ENCODE data around the gene BAZ2B. TPM values are rescaled to one million over a fixed set of nuclear protein-coding genes. Genes with fewer than 3 reads are reported as not detected.

The BAZ2B gene
- total RNA-seq, 1 experiment from 2014 or later: 54.9 TPM

GRCh38 chr2:159292157-159292556 lies 324.2 kb downstream of the BAZ2B start:
- Histone ChIP-seq H4K8ac (replicated peaks; ENCODE audit: insufficient read length, low read depth, low read length) (no peak overlapping the region), H2BK15ac (ENCODE audit: low read depth, low read length) (no peak overlapping the region), H4K20me1 (ENCODE audit: control insufficient read depth, insufficient read depth, insufficient read length) (no peaks in the 10 kb centered on the region), H2BK20ac (ENCODE audit: low read depth, low read length, poor library complexity, severe bottlenecking) (no peak overlapping the region), H3K9ac (ENCODE audit: extremely low read depth, insufficient read length, low read length) (no peak overlapping the region), H3K79me1 (ENCODE audit: insufficient read depth, low read depth, low read length, poor library complexity, severe bottlenecking) (no peaks in the 10 kb centered on the region), H3K18ac (ENCODE audit: insufficient read length, low read depth, low read length) (no peak overlapping the region), H3K9me3 (ENCODE audit: control insufficient read depth, low read depth, low read length) (no peaks in the 10 kb centered on the region), H3K27me3 (ENCODE audit: insufficient read depth, low read length) (no peaks in the 10 kb centered on the region), H3K14ac (ENCODE audit: insufficient read depth, low read length) (no peak overlapping the region), H2BK12ac (ENCODE audit: insufficient read length, low read depth, low read length) (no peak overlapping the region), H3K4ac (ENCODE audit: low read depth, low read length) (no peak overlapping the region), H2BK5ac (ENCODE audit: insufficient read length, low read length) (no peak overlapping the region), H2AK5ac (ENCODE audit: insufficient read length, low read length) (no peak overlapping the region), H3K79me2 (ENCODE audit: insufficient read depth, low read length) (no peaks in the 10 kb centered on the region), H3K4me2 (ENCODE audit: insufficient read depth, insufficient read length, low read length) (no peak overlapping the region), H3K27ac (ENCODE audit: insufficient read length, low read depth, low read length) (no peak overlapping the region), H3K4me1 (ENCODE audit: insufficient read depth, low read length) (no peaks in the 10 kb centered on the region), H2AFZ (ENCODE audit: low read length) (no peak overlapping the region), H3K23me2 (ENCODE audit: insufficient read length, low read depth, low read length, poor library complexity, severe bottlenecking) (no peaks in the 10 kb centered on the region), H3T11ph (ENCODE audit: low read length) (no peak overlapping the region), H4K5ac (ENCODE audit: insufficient read length, low read depth, low read length) (no peak overlapping the region), H4K91ac (ENCODE audit: insufficient read length, low read depth, low read length) (no peak overlapping the region), H3K56ac (ENCODE audit: insufficient read length, low read depth, low read length) (no peak overlapping the region), H3K23ac (ENCODE audit: insufficient read length, low read depth, low read length) (no peak overlapping the region), H2BK120ac (ENCODE audit: low read depth, low read length, poor library complexity, severe bottlenecking) (no peak overlapping the region)
- TF ChIP-seq CTCF (conservative IDR thresholded peaks at IDR 0.05): no peak
- WGBS (ENCODE audit: extremely low coverage, insufficient read length, low lambda C conversion rate): no CpG with 5 or more reads among the region's 6 CpGs
- Mint-ChIP-seq H3K4me3 (no peak overlapping the region), H3K36me3 (ENCODE audit: insufficient read depth in 1 of 3, low read depth in 3 of 3) (no peaks in the 10 kb centered on the region), H3K27me3 (ENCODE audit: low read depth) (no peaks in the 10 kb centered on the region), H3K4me1 (peaks cover 7 to 11% of the 10 kb centered on the region in 2 experiments), H3K27ac (no peak overlapping the region), H3K9me3 (no peaks in the 10 kb centered on the region)
- peak; percentile 46 for DNase-seq

All from H9 (cell line).